ENCODE measurements around the gene ZCCHC2. TPM values are rescaled to one million over a fixed set of nuclear protein-coding genes. Genes with fewer than 3 reads are reported as not detected.
A peak's percentile ranks its signal among the peaks of the same experiment; 100 is the strongest.

ZCCHC2 gene
- total RNA-seq, 2 donors from 2014 or later: 12.9 to 16.8 TPM

DNA sequence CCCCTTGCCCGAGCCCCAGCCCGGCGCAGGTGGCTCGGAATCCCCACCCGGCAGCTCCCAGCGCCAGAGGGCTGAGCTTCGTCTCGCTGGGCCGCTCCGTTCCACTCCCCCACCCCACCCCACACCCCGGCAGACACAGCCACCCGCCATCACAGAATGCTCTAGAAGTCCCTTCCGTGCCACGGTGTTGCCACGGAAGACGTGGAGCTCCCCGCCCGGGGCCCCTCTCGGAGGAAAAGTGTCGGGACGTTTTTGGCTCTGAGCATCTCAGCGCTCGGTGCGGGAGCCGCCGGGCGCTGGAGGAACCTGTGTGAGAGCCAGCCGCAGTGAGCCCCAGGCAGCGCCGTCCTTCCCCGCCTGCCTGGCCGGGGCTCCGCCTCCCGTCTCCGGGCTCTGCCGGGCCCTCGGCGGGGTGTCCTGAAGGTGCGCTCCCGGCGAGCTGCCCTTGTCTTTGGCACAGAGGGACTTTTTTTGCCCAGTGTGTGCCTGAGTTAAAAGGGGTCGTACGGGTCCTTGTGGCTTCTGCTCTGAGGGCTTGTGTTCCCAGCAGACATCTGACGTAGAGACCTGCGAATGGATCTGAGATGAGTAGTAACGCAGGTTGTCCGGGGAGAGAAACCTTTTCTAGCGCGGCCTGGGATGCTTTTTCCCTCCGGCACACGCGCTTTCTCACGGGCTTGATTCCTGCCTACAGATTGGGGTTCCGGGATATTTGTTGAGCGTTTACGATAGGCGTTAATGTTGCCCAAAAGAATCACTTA is 1.8 kb downstream of the ZCCHC2 start:
- Histone ChIP-seq H3K4me1 (peaks cover 0 to 23% of the 10 kb centered on the region in 2 donors), H3K27ac (peak overlapping the region; percentile 99), H3K36me3 (no peaks in the 10 kb centered on the region), H3K27me3 (no peaks in the 10 kb centered on the region), H3K9me3 (no peaks in the 10 kb centered on the region), H3K4me3 (peak overlapping the region; percentile 80 to 86)
- TF ChIP-seq, protein P1, sequence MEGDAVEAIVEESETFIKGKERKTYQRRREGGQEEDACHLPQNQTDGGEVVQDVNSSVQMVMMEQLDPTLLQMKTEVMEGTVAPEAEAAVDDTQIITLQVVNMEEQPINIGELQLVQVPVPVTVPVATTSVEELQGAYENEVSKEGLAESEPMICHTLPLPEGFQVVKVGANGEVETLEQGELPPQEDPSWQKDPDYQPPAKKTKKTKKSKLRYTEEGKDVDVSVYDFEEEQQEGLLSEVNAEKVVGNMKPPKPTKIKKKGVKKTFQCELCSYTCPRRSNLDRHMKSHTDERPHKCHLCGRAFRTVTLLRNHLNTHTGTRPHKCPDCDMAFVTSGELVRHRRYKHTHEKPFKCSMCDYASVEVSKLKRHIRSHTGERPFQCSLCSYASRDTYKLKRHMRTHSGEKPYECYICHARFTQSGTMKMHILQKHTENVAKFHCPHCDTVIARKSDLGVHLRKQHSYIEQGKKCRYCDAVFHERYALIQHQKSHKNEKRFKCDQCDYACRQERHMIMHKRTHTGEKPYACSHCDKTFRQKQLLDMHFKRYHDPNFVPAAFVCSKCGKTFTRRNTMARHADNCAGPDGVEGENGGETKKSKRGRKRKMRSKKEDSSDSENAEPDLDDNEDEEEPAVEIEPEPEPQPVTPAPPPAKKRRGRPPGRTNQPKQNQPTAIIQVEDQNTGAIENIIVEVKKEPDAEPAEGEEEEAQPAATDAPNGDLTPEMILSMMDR (IDR thresholded peaks at IDR 0.05): no peak
- no peak for DNase-seq (ENCODE audit: low spot score)

GRCh38 chr18:62525608-62526007 is 2.8 kb downstream of the ZCCHC2 start:
- H3K4me3 ChIP-seq: peak overlapping the region; percentile 80 to 86
- no peaks in the 10 kb centered on the region for H3K27me3 ChIP-seq
- H3K9me3 ChIP-seq: no peaks in the 10 kb centered on the region
- H3K4me1 ChIP-seq: peaks cover 0 to 30% of the 10 kb centered on the region in 2 donors
- no peaks in the 10 kb centered on the region for H3K36me3 ChIP-seq
- H3K27ac ChIP-seq: peak overlapping the region; percentile 99
- TF ChIP-seq, protein P1 (IDR thresholded peaks at IDR 0.05): no peak
- no peak for DNase-seq (ENCODE audit: low spot score)

GRCh38 chr18:62526098-62527025 is 3.5 kb downstream of the ZCCHC2 start:
- no peaks in the 10 kb centered on the region for H3K27me3 ChIP-seq
- peak overlapping the region; percentile 80 to 86 for H3K4me3 ChIP-seq
- TF ChIP-seq, protein P1 (IDR thresholded peaks at IDR 0.05): no peak
- H3K36me3 ChIP-seq: no peaks in the 10 kb centered on the region
- peaks cover 0 to 30% of the 10 kb centered on the region in 2 donors for H3K4me1 ChIP-seq
- H3K27ac ChIP-seq: peak overlapping the region; percentile 99
- no peaks in the 10 kb centered on the region for H3K9me3 ChIP-seq
- DNase-seq (ENCODE audit: low spot score): peak; percentile 92

DNA sequence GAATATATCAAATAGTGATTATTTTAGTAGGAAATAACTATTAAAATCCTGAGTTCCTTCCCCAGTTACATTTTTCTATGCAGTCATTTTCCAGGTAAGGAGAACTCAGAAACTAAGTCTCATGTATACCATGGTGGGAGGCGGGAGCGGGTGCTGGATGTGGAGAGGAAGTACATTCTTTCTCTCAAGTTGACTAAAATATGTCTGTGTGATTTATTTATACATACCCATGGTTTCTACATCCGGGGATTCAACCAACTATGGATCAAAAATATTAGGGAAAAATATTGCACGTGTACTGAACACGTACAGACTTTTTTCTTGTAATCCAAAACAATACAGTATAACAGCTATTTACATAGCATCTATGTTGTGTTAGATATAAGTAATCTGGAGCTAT is 6.8 kb downstream of the ZCCHC2 start:
- DNase-seq (ENCODE audit: low spot score): no peak
- TF ChIP-seq, protein P1 (IDR thresholded peaks at IDR 0.05): no peak
- no peaks in the 10 kb centered on the region for H3K36me3 ChIP-seq
- H3K9me3 ChIP-seq: no peaks in the 10 kb centered on the region
- H3K4me1 ChIP-seq: peaks cover 0 to 31% of the 10 kb centered on the region in 2 donors
- no peak overlapping the region for H3K4me3 ChIP-seq
- H3K27ac ChIP-seq: no peak overlapping the region
- no peaks in the 10 kb centered on the region for H3K27me3 ChIP-seq

GRCh38 chr18:62531078-62531477 is 8.3 kb downstream of the ZCCHC2 start:
- Histone ChIP-seq H3K27me3 (no peaks in the 10 kb centered on the region), H3K27ac (no peak overlapping the region), H3K4me1 (peaks cover 0 to 31% of the 10 kb centered on the region in 2 donors), H3K4me3 (no peak overlapping the region), H3K9me3 (no peaks in the 10 kb centered on the region), H3K36me3 (no peaks in the 10 kb centered on the region)
- TF ChIP-seq, protein P1 (IDR thresholded peaks at IDR 0.05): no peak
- DNase-seq (ENCODE audit: low spot score): no peak

All from right atrium auricular region (tissue), 2 donors.